GM12801 (cell line): ENCODE data around the gene GRIFIN.

Source experiments
- CTCF ChIP-seq: IDR thresholded peaks from one replicate; pipeline ENCODE4 v1.5.1; 2011; ENCODE audit warnings: control low read depth; ENCODE audit not compliant: insufficient read length; ENCODE audit errors: extremely low read depth

GRIFIN gene

GRCh38 chr7:2494191-2495130, 18.3 kb upstream of the GRIFIN start:
- no peak for TF ChIP-seq CTCF

- no peak for TF ChIP-seq CTCF
Measured at GRCh38 chr7:2493205-2494164, 17.3 kb upstream of the GRIFIN start.

- TF ChIP-seq CTCF: no peak
Measured at GRCh38 chr7:2492038-2492437, 15.8 kb upstream of the GRIFIN start.

- no peak for TF ChIP-seq CTCF
Measured at GRCh38 chr7:2490181-2490651, 14.0 kb upstream of the GRIFIN start.

- TF ChIP-seq CTCF: no peak
Measured at GRCh38 chr7:2488681-2489080, 12.5 kb upstream of the GRIFIN start.

- no peak for TF ChIP-seq CTCF
Measured at GRCh38 chr7:2488272-2488645, 12.1 kb upstream of the GRIFIN start.
